OCI-LY1 (cell line): ENCODE data around the gene HTR6.

ENCODE experiments used
- H2AFZ ChIP-seq: fragments of 200-600 bp; sonication (generic), shearing (Covaris generic); 2 replicates; pipeline ENCODE4 v1.6.0; 2014; ENCODE audit warnings: antibody characterized with exemption, mild to moderate bottlenecking, low read length
- H3F3A ChIP-seq: fragments of 200-600 bp; sonication (generic), shearing (Covaris generic); 2 replicates; pipeline ENCODE4 v1.6.0; 2014; ENCODE audit warnings: mild to moderate bottlenecking, antibody characterized with exemption, low read length, moderate library complexity; ENCODE audit not compliant: insufficient read depth
- H3K27ac ChIP-seq: fragments of 200-600 bp; sonication (generic); 2 replicates; pipeline ENCODE4 v1.5.1; 2014; ENCODE audit warnings: low read length, mixed run types, mild to moderate bottlenecking, low read depth; ENCODE audit not compliant: poor library complexity, severe bottlenecking
- H3K27me3 ChIP-seq: fragments of 200-600 bp; sonication (generic); 2 replicates; pipeline ENCODE4 v1.6.0; 2014; ENCODE audit warnings: antibody characterized with exemption, mild to moderate bottlenecking, low read length, moderate library complexity; ENCODE audit not compliant: insufficient read depth
- H3K36me3 ChIP-seq: fragments of 200-600 bp; sonication (generic); 2 replicates; pipeline ENCODE4 v1.6.1; 2014; ENCODE audit warnings: mild to moderate bottlenecking, antibody characterized with exemption, low read length, moderate library complexity, mixed read lengths; ENCODE audit not compliant: insufficient read depth
- H3K4me1 ChIP-seq: fragments of 200-600 bp; sonication (generic); 2 replicates; pipeline ENCODE4 v1.5.1; 2014; ENCODE audit warnings: mild to moderate bottlenecking, low read length, moderate library complexity; ENCODE audit not compliant: insufficient read depth, severe bottlenecking
- H3K4me2 ChIP-seq: fragments of 200-600 bp; sonication (generic), shearing (Covaris generic); 2 replicates; pipeline ENCODE4 v1.6.1; 2014; ENCODE audit warnings: low read length
- H3K4me3 ChIP-seq: fragments of 200-600 bp; sonication (generic); 2 replicates; pipeline ENCODE4 v1.5.1; 2014; ENCODE audit warnings: low read length, low read depth, mild to moderate bottlenecking, mixed read lengths; ENCODE audit not compliant: poor library complexity, severe bottlenecking
- H3K79me2 ChIP-seq: fragments of 200-600 bp; shearing (Covaris generic); 2 replicates; pipeline ENCODE4 v1.6.1; 2016; ENCODE audit warnings: mixed run types, low read length, mixed read lengths; ENCODE audit not compliant: insufficient read depth
- H3K9ac ChIP-seq: fragments of 200-600 bp; sonication (generic), shearing (Covaris generic); 2 replicates; pipeline ENCODE4 v1.6.1; 2014; ENCODE audit warnings: mild to moderate bottlenecking, low read length, mixed read lengths
- H3K9me2 ChIP-seq: fragments of 200-600 bp; sonication (generic), shearing (Covaris generic); 2 replicates; pipeline ENCODE4 v1.6.1; 2014; ENCODE audit warnings: low read depth, mild to moderate bottlenecking, low read length, mixed read lengths
- H3K9me3 ChIP-seq: fragments of 200-600 bp; shearing (Covaris generic); 2 replicates; pipeline ENCODE4 v1.6.1; 2014; ENCODE audit warnings: low read length, mixed read lengths
- H4K20me1 ChIP-seq: fragments of 200-600 bp; sonication (generic), shearing (Covaris generic); 2 replicates; pipeline ENCODE4 v1.6.0; 2016; ENCODE audit warnings: mild to moderate bottlenecking, low read length; ENCODE audit not compliant: insufficient read depth
- EZH2 ChIP-seq: fragments of 200-600 bp; sonication (generic), shearing (Covaris generic); IDR thresholded peaks from 2 replicates; pipeline ENCODE4 v1.8.0; 2017; ENCODE audit warnings: borderline replicate concordance, mixed run types, mild to moderate bottlenecking, antibody characterized with exemption, low read length, moderate library complexity, mixed read lengths
- TF ChIP-seq, protein P1 (sequence below): fragments of 200-600 bp; sonication (generic), shearing (Covaris generic); IDR thresholded peaks from 2 replicates; pipeline ENCODE4 v1.5.1; 2017; ENCODE audit warnings: mild to moderate bottlenecking, antibody characterized with exemption, low read length, moderate library complexity, mixed read lengths

Gene HTR6

DNA sequence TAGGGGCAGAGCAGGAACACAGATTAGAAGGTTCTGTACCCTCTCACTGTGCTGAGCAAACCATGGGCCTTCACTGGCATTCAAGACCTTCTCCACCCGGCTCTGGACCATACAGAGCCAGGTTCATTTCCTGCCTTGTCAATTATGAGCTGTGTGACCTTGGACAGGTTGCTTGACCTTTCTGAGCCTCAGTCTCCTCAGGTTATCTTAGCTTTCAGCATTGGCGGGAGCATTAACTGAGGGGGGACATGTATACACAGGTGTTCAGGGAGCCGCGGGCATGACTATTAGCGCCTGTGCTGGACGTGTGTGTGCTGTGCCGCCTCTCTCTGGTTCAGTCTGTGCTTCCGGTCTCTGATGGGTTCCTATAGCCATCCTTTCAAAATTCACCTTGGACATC is 32.1 kb downstream of the HTR6 start:
- H3K4me2 ChIP-seq = no peak overlapping the region
- peaks cover 4% of the 10 kb centered on the region; the same call in 1 of the 2 replicates for H3K36me3 ChIP-seq
- H2AFZ ChIP-seq = no peak overlapping the region
- no peaks in the 10 kb centered on the region for H3K9me3 ChIP-seq
- H3K79me2 ChIP-seq = no peaks in the 10 kb centered on the region
- no peaks in the 10 kb centered on the region for H3K9me2 ChIP-seq
- TF ChIP-seq EZH2 = no peak
- TF ChIP-seq, protein P1, sequence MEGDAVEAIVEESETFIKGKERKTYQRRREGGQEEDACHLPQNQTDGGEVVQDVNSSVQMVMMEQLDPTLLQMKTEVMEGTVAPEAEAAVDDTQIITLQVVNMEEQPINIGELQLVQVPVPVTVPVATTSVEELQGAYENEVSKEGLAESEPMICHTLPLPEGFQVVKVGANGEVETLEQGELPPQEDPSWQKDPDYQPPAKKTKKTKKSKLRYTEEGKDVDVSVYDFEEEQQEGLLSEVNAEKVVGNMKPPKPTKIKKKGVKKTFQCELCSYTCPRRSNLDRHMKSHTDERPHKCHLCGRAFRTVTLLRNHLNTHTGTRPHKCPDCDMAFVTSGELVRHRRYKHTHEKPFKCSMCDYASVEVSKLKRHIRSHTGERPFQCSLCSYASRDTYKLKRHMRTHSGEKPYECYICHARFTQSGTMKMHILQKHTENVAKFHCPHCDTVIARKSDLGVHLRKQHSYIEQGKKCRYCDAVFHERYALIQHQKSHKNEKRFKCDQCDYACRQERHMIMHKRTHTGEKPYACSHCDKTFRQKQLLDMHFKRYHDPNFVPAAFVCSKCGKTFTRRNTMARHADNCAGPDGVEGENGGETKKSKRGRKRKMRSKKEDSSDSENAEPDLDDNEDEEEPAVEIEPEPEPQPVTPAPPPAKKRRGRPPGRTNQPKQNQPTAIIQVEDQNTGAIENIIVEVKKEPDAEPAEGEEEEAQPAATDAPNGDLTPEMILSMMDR = no peak
- H3K4me1 ChIP-seq = no peaks in the 10 kb centered on the region
- H3K27ac ChIP-seq = no peak overlapping the region
- H3F3A ChIP-seq = no peaks in the 10 kb centered on the region
- H3K4me3 ChIP-seq = no peak overlapping the region
- H3K9ac ChIP-seq = no peak overlapping the region
- no peaks in the 10 kb centered on the region for H3K27me3 ChIP-seq
- H4K20me1 ChIP-seq = no peaks in the 10 kb centered on the region

DNA sequence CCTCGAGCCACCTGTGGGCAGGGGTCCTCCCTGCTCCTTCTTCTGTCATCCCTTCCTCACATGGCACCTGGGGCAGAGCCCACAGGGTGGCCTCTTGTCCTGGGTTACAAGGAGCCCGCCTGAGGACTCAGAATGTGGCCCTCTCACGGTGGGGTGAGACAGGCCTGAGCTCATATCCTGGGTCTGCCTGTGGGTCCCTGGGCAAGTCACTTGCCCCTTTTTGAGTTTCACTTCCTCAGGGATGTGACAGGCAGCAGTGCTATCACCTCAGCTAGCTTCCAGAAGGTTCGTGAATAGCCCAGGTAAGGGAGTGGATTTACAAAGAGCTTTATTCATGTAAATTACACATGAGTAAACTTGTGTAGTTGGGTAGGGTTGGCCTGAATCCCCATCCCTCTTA is 33.5 kb downstream of the HTR6 start:
- H3K27ac ChIP-seq = no peak overlapping the region
- H3K9me2 ChIP-seq = no peaks in the 10 kb centered on the region
- no peaks in the 10 kb centered on the region for H3F3A ChIP-seq
- H3K36me3 ChIP-seq = peaks cover 4% of the 10 kb centered on the region; the same call in 1 of the 2 replicates
- no peaks in the 10 kb centered on the region for H3K4me1 ChIP-seq
- no peaks in the 10 kb centered on the region for H3K27me3 ChIP-seq
- H3K9me3 ChIP-seq = no peaks in the 10 kb centered on the region
- H4K20me1 ChIP-seq = no peaks in the 10 kb centered on the region
- H3K9ac ChIP-seq = no peak overlapping the region
- TF ChIP-seq, protein P1 = no peak
- no peak for TF ChIP-seq EZH2
- H3K4me2 ChIP-seq = no peak overlapping the region
- no peak overlapping the region for H2AFZ ChIP-seq
- H3K4me3 ChIP-seq = no peak overlapping the region
- H3K79me2 ChIP-seq = no peaks in the 10 kb centered on the region

DNA sequence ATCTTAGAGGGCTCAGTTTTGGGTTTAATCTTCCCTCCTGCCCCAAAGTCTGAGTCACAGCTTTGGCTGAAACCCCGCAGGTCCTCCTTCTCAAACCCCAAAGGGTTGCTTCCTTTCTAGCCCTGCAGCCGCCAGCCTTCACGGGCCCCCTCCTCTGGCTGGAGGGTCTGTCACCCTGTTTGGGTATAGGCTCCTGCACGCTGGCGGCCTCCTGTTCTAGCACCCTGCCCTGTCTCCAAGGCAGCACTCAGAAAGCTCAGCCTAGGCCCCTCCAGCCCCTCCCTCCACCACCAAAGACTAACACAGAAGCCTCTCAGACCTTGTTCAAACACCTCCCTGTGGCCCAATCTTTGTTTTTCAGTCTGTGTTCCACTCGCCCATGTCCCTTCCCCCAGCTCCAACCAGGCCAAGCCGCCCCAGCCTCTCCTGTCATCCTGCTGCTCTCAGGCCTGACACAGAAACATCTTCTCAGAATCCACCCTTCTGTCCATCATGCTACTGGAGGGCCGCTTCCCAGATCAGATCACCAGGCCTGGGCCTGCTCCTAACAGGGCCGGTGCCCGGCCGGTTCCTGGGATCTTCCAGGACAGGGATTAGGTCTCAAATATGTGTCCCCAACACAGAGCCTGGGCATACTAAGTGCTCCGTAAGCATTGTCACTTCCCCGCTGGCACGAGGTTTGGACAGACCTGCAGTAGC is 35.6 kb downstream of the HTR6 start:
- Histone ChIP-seq H4K20me1 (no peaks in the 10 kb centered on the region), H3K9ac (no peak overlapping the region), H2AFZ (no peak overlapping the region), H3K9me2 (no peaks in the 10 kb centered on the region), H3K4me2 (no peak overlapping the region), H3K4me3 (no peak overlapping the region), H3K9me3 (no peaks in the 10 kb centered on the region), H3K36me3 (peaks cover 4% of the 10 kb centered on the region; the same call in 1 of the 2 replicates), H3F3A (no peaks in the 10 kb centered on the region), H3K27me3 (no peaks in the 10 kb centered on the region), H3K4me1 (no peaks in the 10 kb centered on the region), H3K27ac (no peak overlapping the region), H3K79me2 (no peaks in the 10 kb centered on the region)
- TF ChIP-seq, protein P1 = no peak
- TF ChIP-seq EZH2 = no peak
